HepG2 (cell line): ENCODE measurements around the gene AMBRA1.

ENCODE experiments used
- EED ChIP-seq: sonication (generic); formaldehyde crosslinking; IDR thresholded peaks from 2 replicates; pipeline ENCODE4 v1.5.0; 2020; ENCODE audit warnings: mild to moderate bottlenecking, missing genetic modification reagents
- TF ChIP-seq, protein P1 (sequence below): sonication (generic); formaldehyde crosslinking; IDR thresholded peaks from 2 replicates; pipeline ENCODE4 v1.4.0; 2020; ENCODE audit warnings: missing genetic modification reagents
- TF ChIP-seq, protein P2 (sequence below), 2 experiments: IDR thresholded peaks; 2 replicates each; pipeline ENCODE4 v1.6.1; 2011 to 2012; ENCODE audit warnings: low read length in 2 of 2, borderline replicate concordance in 1 of 2, low read depth in 1 of 2, mild to moderate bottlenecking in 1 of 2, moderate library complexity in 1 of 2

DNA sequence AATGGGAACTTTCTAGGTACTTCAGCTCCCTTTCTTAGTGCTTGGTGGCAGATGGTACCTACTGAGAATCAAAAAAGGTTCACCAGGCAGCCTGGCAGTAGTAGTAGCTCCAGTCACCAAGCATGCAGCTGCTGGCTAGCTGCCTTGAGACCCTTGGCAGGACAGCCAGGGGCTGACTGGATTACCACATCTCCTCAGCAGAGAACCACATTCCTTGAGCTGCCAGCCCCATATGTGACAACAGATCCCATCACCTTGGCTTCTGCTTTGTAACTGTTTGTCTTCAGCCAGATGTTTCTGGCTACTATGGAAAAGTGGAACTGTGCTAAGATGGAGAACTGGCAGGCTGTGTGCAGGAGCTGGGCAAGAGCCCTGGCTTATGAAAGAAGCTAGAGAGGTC lies 162.6 kb downstream of the AMBRA1 start:
- TF ChIP-seq, protein P1, sequence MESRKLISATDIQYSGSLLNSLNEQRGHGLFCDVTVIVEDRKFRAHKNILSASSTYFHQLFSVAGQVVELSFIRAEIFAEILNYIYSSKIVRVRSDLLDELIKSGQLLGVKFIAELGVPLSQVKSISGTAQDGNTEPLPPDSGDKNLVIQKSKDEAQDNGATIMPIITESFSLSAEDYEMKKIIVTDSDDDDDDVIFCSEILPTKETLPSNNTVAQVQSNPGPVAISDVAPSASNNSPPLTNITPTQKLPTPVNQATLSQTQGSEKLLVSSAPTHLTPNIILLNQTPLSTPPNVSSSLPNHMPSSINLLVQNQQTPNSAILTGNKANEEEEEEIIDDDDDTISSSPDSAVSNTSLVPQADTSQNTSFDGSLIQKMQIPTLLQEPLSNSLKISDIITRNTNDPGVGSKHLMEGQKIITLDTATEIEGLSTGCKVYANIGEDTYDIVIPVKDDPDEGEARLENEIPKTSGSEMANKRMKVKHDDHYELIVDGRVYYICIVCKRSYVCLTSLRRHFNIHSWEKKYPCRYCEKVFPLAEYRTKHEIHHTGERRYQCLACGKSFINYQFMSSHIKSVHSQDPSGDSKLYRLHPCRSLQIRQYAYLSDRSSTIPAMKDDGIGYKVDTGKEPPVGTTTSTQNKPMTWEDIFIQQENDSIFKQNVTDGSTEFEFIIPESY (CRISPR knock-in tag) = no peak
- TF ChIP-seq, protein P2, sequence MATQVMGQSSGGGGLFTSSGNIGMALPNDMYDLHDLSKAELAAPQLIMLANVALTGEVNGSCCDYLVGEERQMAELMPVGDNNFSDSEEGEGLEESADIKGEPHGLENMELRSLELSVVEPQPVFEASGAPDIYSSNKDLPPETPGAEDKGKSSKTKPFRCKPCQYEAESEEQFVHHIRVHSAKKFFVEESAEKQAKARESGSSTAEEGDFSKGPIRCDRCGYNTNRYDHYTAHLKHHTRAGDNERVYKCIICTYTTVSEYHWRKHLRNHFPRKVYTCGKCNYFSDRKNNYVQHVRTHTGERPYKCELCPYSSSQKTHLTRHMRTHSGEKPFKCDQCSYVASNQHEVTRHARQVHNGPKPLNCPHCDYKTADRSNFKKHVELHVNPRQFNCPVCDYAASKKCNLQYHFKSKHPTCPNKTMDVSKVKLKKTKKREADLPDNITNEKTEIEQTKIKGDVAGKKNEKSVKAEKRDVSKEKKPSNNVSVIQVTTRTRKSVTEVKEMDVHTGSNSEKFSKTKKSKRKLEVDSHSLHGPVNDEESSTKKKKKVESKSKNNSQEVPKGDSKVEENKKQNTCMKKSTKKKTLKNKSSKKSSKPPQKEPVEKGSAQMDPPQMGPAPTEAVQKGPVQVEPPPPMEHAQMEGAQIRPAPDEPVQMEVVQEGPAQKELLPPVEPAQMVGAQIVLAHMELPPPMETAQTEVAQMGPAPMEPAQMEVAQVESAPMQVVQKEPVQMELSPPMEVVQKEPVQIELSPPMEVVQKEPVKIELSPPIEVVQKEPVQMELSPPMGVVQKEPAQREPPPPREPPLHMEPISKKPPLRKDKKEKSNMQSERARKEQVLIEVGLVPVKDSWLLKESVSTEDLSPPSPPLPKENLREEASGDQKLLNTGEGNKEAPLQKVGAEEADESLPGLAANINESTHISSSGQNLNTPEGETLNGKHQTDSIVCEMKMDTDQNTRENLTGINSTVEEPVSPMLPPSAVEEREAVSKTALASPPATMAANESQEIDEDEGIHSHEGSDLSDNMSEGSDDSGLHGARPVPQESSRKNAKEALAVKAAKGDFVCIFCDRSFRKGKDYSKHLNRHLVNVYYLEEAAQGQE (IDR thresholded peaks at IDR 0.05; ENCODE audit: borderline replicate concordance in 1 of 2, low read depth in 1 of 2, low read length in 2 of 2) = no peak
- no peak for TF ChIP-seq EED (CRISPR knock-in tag)
